IPS DF 4.7 (cell line): ENCODE measurements around the gene SLC6A20.
"Not testable (repeated sequence)": the region's sequence is repeated elsewhere in the genome, so short reads cannot be mapped to it uniquely, and the experiment has no call there.

ENCODE experiments used
- DNase-seq: peaks from one replicate; pipeline ENCODE4 v3.0.0-alpha.2; 2013; ENCODE audit warnings: low spot score; ENCODE audit errors: extremely low read depth

Gene SLC6A20

DNA sequence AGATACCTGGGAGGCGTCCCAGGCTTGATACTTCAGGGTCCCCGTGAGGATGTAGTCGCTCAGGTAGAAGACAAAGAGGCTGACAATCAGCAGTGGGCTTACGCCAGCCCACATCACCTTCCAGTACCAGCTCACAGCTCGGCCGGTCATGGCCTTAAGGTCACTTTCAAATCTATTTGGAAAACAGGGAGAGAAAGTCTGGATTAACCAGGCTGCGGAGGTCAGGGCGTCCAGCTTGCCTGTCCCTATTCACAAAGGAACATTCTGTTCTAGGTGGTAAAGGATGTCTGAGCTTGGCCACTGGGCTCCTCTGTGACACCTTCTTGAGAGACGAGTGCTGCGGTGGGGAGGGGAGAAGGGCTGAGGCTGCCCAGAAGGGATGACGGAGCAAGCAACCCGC lies 36.5 kb downstream of the SLC6A20 start:
- no peak for DNase-seq

DNA sequence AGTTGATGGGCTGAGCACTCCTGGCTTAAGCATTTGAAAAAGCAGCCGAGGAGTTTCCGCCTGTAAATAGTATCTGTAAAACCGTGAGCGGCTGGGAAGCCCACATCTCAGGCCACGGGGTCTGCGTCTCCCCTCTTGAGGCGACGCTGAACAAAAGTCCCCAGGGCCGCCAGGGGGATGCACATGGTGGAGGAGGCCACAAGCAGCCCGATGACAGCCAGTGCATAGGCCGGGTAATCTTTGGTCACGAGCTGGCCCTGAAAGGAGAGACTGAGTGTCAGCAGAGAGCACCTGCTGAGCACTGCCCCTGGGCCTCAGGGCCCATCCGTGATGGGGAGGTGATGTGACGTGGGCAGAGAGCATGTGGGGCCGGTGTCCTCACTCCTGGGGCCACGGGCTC lies 37.5 kb downstream of the SLC6A20 start:
- no peak for DNase-seq

DNA sequence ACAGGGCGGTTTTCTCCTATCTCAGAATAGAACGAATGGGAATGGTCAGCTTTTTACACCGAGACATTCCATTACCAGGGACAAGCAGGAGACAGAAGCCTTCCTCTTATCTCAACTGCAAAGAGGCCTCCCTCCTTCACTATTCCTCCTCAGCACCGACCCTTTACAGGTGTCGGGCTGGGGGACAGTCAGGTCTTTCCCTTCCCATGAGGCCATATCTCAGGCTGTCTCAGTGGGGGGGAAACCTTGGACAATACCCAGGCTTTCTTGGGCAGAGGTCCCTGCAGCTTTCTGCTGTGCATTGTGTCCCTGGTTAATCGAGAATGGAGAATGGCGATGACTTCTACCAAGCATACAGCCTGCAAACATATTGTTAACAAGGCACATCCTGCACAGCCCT lies 39.2 kb downstream of the SLC6A20 start:
- not testable (repeated sequence) for DNase-seq

DNA sequence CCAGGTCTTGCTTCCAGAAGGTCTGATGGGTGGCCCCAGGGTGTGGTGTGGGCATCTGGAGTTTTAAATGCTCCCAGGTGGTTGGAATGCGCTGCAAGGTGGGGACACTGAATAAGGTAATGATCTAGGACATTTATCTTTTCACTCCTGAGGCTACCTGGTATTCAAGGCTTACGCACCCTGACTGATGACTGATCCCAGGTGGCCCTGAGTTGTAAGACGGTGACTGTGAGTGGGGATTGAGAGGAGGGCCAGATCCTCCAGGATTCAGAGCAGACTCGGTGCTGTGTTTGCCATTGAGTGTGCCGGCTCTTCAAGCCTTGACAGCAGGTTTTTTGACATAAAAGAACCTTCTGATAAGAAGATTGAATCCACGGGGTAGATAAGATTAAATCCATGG lies 40.3 kb downstream of the SLC6A20 start:
- DNase-seq, result no peak

DNA sequence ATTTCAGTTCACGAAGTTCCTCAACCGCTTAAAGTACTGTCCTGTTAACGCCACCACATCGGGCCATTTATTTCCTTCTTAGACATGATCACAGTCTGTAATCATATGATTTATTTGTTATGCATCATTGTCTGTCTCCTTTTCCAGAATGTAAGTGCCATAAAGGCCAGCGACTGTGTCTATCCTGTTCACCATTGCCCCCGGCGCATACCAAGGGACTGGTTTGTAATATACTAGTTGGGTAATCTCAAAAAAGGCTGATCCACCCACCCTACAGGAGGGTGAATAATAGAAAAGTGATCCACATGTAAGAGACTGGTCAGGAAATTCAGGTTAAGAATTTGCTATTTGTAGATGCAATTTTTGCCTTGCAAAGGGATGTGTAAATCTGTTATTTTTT lies 41.9 kb downstream of the SLC6A20 start:
- DNase-seq, result no peak

DNA sequence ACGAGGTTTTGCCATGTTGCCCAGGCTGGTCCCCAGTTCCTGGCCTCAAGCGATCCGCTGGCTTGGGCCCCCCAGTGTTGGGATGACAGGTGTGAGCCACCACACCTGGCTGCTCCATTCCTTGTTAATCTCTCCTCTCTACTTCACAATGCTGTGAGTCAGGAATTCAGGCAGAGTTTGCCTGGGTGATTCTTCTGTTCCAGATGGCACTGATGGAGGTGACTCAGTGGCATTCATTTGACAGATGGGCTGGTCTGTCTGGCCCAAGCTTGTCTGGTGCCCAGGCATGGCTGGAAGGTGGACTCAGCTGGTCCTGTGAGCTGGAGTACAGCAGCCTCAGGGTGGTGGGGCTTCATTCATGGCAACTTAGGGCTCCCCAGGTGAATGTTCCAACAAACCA lies 43.2 kb downstream of the SLC6A20 start:
- no peak for DNase-seq

DNA sequence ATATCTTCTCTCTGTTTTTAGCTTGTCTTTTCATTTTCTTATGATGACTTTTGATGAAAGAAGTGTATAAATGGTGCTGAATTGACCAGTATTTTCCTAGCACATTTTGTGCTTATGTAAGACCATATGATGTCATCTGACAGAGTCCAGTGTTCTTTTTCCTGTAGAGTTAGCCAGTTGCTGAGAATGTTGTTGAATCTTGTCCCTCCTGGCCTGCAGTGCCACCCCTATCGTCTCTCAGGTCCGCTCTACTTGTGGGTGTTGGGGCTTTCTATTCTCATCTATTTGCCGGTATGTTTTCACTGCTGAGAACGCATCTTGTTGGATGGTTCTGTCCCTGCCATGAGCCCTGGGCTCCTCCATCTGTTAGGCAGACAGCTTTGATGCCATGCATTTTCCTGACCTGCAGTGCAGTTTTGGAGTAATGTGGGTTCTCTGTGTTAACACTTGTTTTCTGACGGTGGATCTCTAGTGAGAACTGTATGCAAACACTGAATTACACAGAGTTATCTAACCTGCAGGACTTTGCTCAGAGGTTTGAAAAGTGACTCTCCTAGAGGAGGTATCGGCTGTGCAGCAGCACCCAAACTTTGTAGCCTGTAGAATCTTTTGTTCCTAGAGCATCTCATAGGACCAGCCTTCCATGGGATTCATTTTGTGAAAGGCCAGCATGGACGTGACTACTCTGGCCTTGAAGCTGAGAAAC lies 44.6 kb downstream of the SLC6A20 start:
- no peak for DNase-seq

DNA sequence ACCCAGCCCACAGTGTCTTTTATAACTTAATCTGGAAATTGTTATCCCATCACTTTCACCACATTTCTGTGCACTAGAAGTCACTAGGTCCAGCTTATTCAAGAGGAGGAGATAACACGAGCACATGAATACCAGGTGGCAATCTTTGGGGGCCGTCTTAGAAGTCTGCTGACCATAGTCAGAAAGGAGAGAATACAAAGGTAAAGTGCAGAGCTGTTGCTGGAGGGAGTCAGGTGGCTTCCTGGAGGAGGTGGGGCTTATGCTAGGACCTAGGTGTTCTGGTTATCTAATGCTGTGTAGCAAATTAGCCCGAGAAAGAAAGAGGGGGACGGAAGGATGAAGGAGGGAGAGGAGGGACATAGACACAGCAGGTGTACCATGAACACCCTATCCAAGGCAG lies 46.5 kb downstream of the SLC6A20 start:
- DNase-seq, result no peak

DNA sequence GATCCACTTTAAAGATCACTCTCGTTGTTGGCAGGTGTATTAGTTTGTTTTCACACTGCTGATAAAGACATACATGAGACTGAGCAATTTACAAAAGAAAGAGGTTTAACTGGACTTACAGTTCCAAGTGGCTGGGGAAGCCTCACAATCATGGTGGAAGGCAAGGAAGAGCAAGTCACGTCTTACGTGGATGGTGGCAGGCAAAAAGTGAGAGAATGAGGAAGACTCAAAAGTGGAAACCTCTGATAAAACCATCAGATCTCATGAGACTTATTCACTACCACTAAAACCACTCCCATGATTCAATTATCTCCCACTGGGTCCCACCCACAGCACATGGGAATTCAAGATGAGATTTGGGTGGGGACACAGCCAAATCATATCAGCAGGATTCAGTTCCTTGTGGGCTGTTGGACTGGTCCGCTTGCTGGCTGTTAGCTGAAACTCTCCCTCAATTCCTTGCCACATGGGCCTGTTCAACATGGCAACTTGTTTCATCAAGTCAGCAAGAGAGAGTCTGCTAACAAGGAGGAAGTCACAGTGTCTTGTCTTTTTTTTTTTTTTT lies 47.2 kb downstream of the SLC6A20 start:
- not testable (repeated sequence) for DNase-seq

DNA sequence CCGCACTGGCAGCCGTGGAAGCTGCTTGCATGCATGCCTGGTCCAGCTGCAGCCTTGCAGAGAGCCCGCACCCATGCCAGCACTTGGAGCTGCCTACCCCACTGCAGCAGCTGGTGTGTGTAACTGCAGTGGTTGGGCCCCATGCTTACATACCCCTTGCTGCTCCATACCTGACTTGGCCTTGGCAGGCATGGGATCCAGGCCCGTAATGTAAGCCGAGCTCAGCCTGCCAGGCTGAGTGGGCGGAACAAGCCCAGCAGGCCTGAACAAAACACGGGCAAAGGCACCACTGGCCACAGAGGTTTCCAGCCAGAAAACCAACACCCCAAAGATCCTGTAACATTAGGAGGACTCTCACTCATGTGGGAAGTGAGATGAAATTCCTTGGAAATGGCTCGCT lies 48.3 kb downstream of the SLC6A20 start:
- DNase-seq, result no peak

DNA sequence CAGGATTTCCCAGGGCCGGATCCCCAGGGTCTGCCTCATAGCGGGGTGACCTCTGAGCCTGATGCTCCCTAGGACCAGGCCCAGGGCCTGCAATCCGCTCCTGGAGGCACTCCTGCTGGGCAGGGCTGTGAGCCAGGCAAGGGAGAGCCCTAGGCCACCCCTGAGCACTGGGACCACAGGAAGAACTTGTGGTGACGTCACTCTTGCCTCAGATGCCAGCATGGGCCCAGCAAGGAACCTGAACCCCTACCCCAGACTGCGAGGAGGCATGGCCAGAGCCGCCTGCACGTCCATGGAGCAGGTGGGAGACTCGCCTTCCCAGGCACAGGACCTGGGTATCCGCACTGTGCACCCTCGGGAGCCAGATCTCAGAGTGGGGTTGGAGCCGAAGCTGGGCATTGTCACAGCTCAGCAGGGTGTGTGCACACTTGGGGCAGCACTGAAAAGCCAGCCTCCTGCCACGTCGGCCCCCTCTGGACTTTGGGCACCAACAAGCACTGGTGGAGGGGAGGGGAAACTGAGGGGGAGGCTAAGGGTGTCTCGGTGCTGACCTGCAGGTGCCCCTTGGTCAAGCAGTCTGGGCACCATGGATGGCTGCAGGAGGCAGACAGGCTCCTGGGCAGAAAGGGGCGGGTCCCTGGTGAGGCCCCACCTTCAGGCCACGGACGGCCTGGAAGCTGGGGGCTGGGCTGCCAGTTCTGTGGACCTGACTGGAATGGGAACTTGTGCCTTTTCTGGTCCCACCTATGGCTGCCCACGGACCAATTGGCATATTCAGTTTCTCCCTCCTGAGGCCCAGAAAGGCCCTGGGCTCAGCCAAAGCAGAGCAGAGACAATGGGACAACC lies 49.3 kb downstream of the SLC6A20 start:
- no peak for DNase-seq

DNA sequence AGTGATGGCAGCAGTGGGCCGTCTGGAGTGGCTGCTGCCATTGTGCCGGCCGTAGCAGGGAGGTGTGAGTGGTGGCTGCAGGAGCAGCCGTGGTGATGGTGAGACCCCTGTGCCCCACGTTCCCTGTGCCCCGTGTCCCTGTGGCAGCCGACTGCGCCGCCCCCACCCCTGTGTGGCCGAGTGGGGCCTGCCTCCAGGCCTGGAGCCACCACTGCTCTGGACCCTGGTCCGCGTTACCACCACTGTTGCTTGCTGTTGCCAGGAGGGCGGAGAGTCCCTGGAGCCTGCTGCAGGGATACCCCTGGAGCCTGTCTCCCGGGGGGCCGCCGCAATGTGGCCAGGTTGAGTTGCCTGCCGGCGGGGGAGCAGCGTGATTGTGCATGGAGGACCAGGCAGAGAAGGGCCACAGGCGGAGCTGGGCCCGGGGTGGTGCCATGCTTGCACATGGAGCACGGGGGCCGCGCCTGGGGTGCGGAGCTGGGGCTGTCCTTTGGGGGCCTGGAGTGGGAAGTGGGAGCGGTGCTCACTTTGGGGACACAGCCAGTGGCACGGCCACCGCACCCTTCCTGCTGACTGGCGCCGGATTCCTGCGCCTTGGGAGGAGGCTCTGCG lies 50.1 kb downstream of the SLC6A20 start:
- DNase-seq, result no peak

DNA sequence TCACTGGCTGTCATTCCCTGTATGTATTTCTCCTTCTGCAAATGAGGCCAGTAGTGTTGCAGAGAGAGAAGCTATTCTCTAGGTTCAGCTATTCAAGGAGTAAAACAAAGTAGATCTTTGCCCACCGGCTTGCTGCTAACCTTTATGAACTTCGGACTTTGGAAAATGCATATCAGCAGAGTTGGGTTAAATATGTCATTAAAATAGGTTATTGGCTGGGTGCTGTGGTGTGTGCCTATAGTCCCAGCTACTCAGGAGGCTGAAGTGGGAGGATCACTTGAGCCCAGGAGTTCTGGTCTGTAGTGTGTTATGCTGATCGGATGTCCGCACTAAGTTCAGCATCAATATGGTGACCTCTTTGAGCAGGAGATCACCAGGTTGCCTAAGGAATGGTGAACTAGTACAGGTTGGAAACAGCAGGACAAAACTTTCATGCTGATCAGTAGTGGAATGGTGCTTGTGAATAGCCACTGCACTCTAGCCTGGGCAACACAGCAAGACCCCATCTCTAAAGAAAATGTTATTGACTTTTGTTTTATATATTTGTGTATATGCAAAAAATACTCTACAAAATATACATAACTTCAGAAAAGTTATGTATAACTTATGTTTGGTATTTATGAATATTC lies 53.8 kb downstream of the SLC6A20 start:
- DNase-seq, result no peak

DNA sequence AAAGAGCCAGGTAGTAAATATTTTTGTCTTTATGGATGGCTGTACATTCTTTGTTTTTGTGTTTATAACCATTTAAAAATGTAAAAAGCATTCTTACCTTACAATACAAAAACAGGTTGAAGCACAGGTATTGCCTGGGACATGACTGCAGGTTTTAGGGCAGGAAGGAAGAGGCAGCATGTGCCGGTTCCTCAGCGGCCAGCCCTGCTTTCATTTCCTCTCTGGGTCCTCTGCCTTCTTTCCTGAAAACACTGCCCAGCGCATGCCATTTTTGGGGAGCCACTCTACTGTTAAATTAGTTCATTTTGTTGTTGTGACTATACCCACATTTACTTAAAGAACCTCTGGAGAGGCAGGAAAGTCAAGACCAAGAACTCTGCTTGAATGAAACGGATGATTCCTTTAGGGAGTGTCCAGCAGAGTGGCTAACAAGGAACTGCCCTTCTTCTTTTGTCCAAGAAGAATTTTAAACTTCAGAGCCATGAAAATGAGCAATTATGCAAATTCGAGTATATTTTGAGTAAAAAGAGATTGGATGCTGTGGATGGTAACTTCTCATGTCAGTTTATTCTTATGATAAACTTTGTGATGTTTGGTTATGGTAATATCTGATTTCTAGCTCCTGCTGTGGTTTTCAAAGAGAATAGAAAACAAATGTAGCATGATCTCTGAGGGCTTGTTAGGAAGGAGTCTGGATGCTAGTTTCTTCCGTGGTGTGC lies 54.4 kb downstream of the SLC6A20 start:
- no peak for DNase-seq

DNA sequence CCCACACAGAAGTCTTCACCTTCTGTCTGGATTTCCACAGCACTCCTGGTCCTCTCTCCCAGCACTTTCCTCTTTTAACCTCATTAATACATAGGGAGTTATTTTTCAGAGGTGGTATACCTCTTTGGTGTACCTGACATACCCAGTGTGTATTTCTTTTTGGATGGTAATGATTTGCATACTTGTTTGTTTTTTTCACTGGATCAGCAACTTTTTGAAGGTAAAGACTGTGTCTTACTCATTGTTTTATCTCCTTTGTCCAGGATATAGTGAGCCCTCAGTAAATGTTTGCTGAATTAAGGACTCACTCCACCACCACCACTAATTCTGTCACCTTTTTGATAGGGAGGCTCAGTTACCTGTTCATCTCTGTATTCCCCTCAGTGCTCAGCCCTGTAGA lies 55.1 kb downstream of the SLC6A20 start:
- DNase-seq, result no peak

DNA sequence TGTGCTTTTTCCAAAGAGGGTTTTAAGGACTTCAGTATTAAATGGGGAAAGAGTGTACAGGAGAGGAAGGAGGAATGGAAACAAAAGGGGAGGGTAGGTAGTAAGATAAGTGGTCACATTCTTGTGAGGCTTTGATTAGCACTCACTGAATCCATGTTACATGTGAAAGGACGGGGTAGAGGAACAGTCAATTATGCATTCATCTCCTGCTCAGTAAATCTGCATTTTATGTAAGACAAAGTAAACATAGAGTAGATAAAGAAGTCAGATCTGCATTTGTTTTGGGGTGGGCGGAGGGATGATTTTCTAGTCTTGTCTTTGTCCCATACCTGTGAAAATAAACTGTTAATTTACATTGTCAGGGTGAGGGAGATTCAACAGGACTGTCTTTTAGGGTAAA lies 56.3 kb downstream of the SLC6A20 start:
- DNase-seq, result no peak

DNA sequence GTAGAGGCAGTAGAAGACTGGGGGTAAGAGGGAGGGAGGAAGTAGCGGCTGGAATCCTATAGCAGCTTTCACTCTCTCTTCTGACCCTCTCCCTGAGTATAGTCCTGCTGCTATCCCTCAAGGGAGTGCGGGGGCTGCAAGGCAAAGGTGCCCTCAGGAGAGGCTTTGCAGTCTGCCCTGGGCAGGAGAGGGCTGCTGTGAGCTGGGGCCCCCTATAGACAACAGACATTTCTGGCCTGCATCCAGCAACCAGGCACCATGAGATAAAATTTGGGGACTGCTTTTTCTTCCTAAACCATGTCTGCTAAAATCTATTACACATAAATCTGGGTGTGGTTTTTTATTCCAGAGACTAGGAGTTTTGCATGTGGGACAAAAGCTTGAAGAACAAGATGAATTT lies 59.1 kb downstream of the SLC6A20 start:
- no peak for DNase-seq

DNA sequence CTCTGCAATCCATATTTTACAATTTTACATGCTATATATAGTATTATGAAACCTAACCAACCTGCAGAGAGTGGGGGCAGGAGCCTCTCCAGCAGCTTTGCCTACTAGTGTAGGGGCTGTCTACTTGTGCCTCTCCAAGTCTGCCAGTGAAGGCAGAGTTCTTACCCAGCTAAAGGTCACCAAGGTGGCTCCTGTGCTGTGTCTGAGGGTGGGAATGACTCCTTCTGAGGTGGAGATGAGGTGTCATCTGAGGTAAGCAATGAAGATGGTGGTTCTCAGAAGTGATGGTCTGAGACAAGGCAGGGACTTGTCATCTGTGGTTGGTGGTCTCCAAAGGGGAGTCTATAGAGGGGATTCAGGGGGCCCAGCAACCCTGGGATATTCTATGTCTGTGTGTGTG lies 59.6 kb downstream of the SLC6A20 start:
- DNase-seq, result no peak

DNA sequence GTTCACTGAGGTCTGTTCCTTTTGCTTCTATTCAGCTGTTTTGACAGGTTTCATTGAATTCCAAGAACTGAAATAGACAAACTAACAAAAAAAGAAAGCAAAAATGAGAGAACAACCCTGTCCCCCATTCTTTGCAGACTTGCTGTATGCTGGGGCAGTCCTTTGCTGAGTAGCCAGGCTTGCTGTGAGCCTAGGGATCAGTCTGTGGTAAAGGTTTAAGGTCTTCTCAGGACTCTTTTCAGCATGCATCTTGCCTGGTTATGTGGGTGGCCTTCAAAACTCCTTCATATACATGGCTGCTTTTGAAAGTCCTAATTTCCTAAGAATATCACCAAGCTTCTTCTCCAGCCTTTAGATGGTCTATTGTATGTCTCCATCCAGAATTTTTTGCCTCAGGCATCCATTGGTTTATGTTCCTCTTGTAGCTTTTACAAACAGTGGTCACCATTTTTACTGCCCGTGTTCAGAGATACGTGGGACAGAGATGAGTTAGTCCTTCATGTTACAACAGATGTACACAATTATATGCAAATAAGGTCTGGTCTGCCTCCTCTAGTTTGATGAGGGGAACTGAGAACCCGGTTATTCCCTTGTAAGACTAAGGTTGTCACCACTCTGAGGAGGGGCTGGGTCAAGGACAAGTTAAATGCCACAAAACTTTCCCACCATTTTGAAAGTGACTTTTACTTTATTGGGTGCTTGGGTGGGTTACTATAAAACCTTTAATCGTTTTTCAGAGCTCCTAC lies 65.8 kb downstream of the SLC6A20 start:
- DNase-seq, result no peak

DNA sequence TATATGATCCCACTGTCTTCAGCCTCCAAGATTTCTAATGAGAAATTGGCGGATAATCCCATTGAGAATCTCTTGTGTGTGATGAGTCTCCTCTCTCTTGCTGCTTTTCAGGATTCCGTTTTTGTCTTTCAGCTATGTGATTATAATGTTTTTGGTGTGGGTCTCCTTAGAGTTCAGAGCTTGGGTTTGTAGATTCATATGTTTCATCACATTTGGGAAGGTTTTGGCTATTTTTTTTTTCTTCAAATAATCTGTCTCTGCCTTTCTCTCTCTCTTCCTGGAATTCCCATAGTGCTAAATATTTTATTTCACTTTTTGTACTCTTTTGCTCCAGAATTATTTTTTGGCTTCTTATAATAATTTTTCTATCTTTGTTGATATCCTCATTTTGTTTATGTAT lies 66.7 kb downstream of the SLC6A20 start:
- no peak for DNase-seq
